GM21515 (cell line): ENCODE measurements around the gene KIF25.
"Not testable (repeated sequence)": the region's sequence is repeated elsewhere in the genome, so short reads cannot be mapped to it uniquely, and the experiment has no call there.

ENCODE experiments used
- ATAC-seq: cut with Tn5 transposase; IDR thresholded peaks from one replicate; pipeline ENCODE4 v1.9.1; 2021; ENCODE audit not compliant: unreplicated experiment

The KIF25 gene

DNA sequence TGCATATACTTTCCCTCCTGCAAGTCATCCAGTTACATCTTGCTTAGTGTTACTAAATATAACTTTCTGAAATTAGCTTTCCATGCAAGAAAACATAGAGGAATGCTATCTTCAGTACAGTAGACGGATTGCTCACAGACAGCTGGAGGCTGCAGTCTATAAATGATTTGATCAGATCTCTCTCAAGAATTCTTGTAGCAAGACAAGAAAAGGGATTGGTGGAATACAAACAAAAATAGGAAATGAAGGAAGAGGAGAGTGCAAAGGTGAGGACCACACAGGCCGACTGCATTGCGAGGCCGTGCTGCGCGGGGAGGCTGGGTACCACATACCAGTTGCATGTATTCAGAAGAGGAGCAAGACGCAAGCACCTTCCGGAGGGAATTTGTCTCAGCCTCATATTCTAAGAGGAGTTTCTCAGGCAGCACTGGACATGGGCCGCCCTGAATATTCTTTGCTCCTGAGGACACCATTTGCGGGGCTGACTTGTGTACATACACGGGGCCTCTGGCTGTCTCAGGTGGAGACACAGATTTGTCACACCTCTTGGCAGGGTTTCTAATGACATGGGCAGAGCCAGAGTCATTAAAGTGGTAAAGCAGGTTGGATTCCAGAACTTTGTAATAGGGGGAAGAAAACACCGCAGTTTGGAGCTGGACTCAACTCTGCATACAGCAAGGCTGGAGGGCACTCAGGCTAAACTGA lies 22.7 kb upstream of the KIF25 start:
- no peak for ATAC-seq

DNA sequence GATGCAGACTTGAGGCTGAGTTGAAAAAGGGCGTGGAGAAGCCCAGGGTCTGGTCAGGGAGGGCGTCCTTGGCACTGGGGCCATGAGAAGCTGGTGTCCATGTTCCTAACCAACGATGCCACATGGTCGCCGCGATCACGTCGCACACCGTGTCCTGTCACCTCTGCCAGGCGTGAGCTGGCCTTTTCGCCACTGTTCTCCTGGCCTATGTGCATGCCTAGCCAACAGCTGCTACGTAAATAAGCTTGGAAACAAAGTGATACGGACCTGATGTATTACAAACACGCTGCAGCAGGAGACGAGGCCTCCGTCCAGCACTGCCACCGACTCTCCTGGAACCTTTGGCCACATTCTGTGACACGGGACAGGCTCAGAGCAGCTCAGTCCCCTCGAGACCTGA lies 22.0 kb upstream of the KIF25 start:
- no peak for ATAC-seq

GRCh38 chr6:167976116-167976657 lies 21.3 kb upstream of the KIF25 start:
- not testable (repeated sequence) for ATAC-seq

DNA sequence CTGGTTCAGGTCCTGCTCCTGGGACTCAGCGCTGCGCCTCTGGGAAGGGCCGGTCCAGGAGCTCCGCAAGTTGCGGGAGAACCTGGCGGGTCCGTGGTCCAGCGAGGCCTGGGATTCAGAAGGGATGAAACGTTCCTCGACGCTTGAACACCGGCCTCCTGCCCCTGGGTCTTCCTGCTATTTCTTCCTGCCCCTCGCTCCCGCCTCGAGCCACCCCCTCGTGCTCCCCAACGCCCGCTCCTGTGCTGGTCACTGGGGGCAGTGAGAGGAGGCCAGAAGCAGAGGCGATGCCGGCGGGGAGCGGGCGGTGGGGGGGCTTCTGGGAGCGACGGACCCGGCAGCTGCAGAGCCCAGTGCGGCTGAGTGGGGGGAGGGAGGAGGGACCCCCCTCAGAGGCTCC lies 20.8 kb upstream of the KIF25 start:
- no peak for ATAC-seq

DNA sequence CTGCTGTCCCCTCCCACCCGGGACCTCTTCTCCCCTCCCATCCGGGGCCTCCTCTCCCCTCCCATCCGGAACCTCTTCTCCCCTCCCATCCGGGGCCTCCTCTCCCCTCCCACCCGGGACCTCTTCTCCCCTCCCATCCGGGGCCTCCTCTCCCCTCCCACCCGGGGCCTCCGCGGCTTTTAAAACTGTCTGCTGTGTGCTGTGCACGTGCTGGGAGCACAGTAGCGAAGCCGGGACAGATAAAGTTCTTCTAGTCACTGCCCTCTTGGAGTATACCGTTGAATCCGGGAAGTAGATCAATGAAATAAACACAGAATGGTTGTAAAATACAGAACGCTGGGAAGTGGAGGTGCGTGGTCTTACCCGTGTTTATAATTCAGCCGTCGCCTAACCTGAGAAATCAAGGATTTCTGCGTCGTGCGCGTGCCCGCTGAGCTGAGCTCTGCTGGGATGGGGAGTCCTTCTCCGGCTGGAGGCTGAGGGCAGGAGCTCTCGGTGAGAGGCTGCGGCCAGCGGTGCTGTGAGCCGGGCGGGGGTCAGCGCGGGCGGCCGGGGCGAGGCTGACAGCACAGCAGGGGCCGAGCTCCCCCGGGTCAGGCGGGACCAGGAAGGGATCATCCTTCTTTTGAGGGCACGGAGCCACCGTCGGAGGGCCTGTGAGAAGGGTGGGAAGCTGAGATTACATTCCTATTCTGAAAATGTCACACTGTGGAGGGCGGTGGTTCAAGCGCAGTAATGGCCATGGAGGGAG lies 19.6 kb upstream of the KIF25 start:
- no peak for ATAC-seq

GRCh38 chr6:167978607-167979006 lies 18.9 kb upstream of the KIF25 start:
- no peak for ATAC-seq

DNA sequence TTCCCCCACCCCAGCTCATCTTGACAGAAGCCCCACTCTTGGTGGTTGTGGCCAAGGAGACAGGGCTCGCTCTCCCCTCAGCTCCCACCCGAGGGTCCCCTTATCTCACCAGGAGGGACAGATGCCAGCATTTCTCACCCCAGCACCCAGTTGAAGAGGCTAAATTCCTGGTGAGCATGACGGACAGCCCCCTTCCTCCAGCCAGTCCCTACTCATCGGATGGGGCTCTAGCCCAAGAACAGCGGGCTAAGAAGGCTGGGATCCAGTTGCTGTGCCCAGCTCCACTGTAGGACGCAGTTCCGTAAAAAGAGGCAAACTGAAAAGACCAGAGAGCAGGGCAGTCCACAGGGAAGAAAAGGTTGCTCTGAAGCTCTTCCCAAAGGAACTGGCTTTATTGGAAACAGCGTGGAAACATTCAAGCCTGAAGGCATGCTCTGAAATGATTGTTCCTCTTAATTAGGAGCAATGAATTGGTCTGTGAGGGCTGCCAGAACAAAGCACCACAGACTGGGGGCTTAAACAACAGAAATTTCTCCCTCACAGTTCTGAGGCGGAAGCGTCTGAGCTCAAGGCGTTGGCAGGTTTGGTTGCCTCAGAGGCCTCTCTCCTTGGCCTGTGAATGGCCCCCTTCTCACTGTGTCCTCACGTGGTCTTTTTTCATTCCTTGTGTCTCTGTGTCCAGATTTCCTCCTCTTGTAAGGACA lies 17.9 kb upstream of the KIF25 start:
- no peak for ATAC-seq

GRCh38 chr6:167980911-167981580 lies 16.4 kb upstream of the KIF25 start:
- ATAC-seq, result no peak

GRCh38 chr6:167981916-167982462 lies 15.5 kb upstream of the KIF25 start:
- ATAC-seq, result no peak

- ATAC-seq, result no peak
These were observed 13.2 kb upstream of the KIF25 start for GRCh38 chr6:167984144-167984719.

GRCh38 chr6:167984876-167985604 lies 12.4 kb upstream of the KIF25 start:
- ATAC-seq, result no peak

DNA sequence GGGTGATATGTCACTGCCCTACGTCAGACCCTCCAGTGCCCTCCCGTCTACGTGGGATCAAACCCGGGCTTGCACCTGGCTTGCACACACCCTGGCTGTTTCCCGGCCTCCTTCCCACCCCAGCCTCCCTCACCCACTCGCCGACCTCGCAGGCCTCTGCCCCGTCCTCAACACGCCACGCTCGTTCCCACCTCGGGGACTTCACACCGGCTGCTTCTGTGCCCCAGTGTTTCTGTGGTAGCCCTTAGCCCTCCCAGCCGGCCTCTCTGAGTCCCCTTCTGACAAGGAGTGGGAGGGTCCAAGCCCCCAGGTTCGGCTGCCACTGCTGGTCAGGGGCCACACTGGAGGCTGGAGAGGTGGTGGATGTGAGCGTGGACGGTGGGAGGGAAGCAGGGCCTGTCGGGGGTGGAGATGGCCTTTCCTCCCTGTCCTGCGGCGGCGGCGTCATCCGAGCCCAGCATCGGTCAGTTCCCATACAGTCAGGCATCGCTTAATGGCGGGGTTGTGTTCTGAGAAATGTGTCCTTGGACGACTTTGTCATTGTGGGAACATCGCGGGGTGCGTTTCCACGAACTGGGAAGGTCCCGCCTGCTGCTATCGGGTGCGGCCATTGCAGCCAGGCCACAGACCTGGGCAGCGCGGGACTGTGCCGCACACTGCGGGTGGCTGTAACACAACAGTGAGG lies 11.4 kb upstream of the KIF25 start:
- no peak for ATAC-seq

GRCh38 chr6:167987396-167988153 lies 9.9 kb upstream of the KIF25 start:
- no peak for ATAC-seq

- no peak for ATAC-seq
These were observed 9.3 kb upstream of the KIF25 start for GRCh38 chr6:167988154-167988495.

DNA sequence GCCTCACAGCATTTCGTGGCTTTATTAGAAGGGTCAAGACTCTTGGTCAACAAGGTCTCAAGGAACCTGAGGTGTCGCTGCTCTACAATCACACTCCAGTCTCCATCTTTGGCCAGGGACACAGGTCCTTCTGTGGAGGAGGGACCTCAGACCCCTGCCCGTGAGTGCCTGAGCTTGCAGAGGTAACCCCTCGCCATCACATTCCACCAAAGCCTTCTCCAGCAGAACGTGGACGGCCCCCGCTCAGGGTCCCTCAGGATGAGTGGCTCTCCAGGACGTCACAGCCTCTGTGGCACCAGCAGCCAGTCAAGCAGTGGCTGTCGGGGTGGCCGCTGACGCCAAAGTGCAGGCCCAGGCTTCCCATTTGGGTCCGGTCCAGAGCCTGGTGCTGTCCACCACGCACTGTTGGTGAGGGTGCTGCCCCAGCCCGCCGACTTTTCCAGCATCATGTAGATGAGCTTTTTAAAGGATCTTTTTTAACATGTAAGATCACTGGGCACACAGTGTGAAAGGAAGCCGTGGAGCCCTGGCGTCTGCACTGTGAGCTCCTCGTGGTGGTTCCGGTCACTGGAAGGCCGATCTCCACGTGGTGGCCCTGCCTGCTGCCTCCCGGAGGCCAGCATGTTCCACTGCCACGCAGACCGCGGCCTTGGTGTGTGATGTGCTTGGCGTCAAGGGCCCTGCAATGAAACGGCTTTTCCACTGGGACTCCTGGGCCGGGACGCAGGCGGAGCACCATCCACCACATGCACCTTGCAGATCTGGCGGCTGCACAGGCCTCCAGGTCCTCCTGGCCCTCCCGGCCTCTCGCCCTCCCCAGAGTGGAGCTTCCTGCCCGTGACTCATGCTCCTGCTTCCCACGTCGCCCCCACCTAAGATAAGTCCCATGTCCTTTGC lies 8.3 kb upstream of the KIF25 start:
- no peak for ATAC-seq

- ATAC-seq, result no peak
These were observed 7.2 kb upstream of the KIF25 start for GRCh38 chr6:167990016-167990945.

DNA sequence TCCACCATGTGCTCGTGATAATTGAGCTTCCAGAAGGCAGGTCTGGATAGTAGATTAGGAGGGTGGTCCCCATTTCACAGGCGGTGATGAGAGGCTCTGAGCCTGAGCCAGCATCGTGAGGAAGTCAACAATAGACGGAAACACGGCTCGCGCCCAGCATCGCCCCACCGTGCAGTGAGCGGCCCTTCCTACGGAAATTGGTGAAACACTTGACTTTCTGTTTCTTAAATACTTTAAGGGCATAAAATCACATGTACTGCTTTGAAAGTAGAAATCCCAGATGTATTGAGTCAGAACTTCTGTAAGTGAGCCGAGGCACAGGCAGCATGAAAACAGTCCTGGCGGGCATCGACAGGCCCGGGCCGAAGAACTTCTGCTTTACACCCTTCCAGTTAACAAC lies 4.3 kb upstream of the KIF25 start:
- no peak for ATAC-seq
